ENCODE measurements around the gene SNX9.
"Not testable (repeated sequence)": the region's sequence is repeated elsewhere in the genome, so short reads cannot be mapped to it uniquely, and the experiment has no call there.

Gene SNX9

GRCh38 chr6:157944983-157945931 lies 122.2 kb downstream of the SNX9 start:
- H3K4me3 ChIP-seq (replicated peaks; ENCODE audit: low read depth, low read length): no peak overlapping the region
- TF ChIP-seq, protein P1, sequence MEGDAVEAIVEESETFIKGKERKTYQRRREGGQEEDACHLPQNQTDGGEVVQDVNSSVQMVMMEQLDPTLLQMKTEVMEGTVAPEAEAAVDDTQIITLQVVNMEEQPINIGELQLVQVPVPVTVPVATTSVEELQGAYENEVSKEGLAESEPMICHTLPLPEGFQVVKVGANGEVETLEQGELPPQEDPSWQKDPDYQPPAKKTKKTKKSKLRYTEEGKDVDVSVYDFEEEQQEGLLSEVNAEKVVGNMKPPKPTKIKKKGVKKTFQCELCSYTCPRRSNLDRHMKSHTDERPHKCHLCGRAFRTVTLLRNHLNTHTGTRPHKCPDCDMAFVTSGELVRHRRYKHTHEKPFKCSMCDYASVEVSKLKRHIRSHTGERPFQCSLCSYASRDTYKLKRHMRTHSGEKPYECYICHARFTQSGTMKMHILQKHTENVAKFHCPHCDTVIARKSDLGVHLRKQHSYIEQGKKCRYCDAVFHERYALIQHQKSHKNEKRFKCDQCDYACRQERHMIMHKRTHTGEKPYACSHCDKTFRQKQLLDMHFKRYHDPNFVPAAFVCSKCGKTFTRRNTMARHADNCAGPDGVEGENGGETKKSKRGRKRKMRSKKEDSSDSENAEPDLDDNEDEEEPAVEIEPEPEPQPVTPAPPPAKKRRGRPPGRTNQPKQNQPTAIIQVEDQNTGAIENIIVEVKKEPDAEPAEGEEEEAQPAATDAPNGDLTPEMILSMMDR (IDR thresholded peaks at IDR 0.05; ENCODE audit: low read length, missing control alignments): no peak
- no peak for DNase-seq (ENCODE audit: low read depth)

DNA sequence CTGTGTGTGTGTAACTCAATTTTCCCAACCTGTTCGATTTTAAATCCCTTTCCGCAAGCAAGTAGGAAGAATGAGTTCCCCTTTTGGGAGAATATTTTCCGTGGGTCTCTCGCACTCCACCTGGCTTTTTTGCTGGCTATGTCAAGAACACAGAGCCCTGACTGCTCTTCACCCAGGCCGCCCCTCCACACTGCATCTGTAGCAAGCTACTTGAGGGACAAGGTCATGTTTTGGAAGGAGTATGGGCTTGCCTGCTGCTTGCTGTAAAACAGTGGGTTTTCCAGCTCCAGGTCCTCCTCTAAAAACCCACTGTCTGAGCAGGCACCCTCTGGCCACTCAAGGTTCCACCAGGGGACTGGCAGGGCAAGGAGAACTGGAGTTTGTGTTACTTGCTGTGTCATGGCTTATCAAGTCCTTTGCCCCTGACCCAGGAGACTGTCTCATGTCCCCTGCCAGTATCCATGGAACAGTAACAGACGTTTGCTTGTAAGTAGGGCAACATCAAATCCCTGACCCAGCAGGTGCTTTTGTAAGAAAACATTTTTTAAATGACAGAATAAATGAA lies 123.1 kb downstream of the SNX9 start:
- no peak for DNase-seq (ENCODE audit: low read depth)
- H3K4me3 ChIP-seq (replicated peaks; ENCODE audit: low read depth, low read length): no peak overlapping the region
- TF ChIP-seq, protein P1 (IDR thresholded peaks at IDR 0.05; ENCODE audit: low read length, missing control alignments): no peak

GRCh38 chr6:157946865-157947532 lies 124.0 kb downstream of the SNX9 start:
- H3K4me3 ChIP-seq (replicated peaks; ENCODE audit: low read depth, low read length): no peak overlapping the region
- TF ChIP-seq, protein P1 (IDR thresholded peaks at IDR 0.05; ENCODE audit: low read length, missing control alignments): peak; percentile 40
- DNase-seq (ENCODE audit: low read depth): peak; percentile 27

- DNase-seq (ENCODE audit: low read depth); H3K4me3 ChIP-seq (replicated peaks; ENCODE audit: low read depth, low read length): not testable (repeated sequence)
These were observed 127.9 kb downstream of the SNX9 start for GRCh38 chr6:157950899-157951298.

DNA sequence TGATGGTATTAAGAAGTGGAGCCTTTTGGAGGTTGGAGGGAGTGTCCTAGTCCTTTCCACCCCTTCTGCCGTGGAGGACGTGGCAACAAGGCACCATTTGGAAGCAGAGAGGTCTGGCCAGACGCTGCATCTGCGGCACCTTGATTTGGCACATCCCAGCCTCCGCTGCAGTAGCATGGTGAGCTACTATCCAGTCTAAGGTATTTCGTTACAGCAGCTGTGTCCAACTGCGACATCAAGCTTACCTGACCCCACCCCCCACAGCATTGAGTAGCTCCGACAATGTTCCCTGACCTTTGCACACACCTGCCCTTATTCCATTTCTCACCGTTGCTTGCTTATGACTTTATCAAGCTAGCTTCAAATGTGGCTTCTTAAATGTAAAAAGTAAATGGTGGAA lies 128.8 kb downstream of the SNX9 start:
- TF ChIP-seq, protein P1 (IDR thresholded peaks at IDR 0.05; ENCODE audit: low read length, missing control alignments): no peak
- no peak for DNase-seq (ENCODE audit: low read depth)
- H3K4me3 ChIP-seq (replicated peaks; ENCODE audit: low read depth, low read length): no peak overlapping the region

- no peak overlapping the region for H3K4me3 ChIP-seq (replicated peaks; ENCODE audit: low read depth, low read length)
- no peak for DNase-seq (ENCODE audit: low read depth)
- TF ChIP-seq, protein P1 (IDR thresholded peaks at IDR 0.05; ENCODE audit: low read length, missing control alignments): no peak
These were observed 129.9 kb downstream of the SNX9 start for GRCh38 chr6:157952861-157953351.

- TF ChIP-seq, protein P1 (IDR thresholded peaks at IDR 0.05; ENCODE audit: low read length, missing control alignments): no peak
- H3K4me3 ChIP-seq (replicated peaks; ENCODE audit: low read depth, low read length): no peak overlapping the region
- no peak for DNase-seq (ENCODE audit: low read depth)
These were observed 130.6 kb downstream of the SNX9 start for GRCh38 chr6:157953580-157954091.
